ENCODE results near the gene NMU.
A peak's percentile ranks its signal among the peaks of the same experiment; 100 is the strongest.
"Not testable (repeated sequence)": the region's sequence is repeated elsewhere in the genome, so short reads cannot be mapped to it uniquely, and the experiment has no call there.

Gene NMU

GRCh38 chr4:55560096-55560495, 76.0 kb downstream of the NMU start:
- no peak for DNase-seq (ENCODE audit: low read depth)

- DNase-seq (ENCODE audit: low read depth), result peak; percentile 43
Measured at GRCh38 chr4:55554453-55555030, 81.6 kb downstream of the NMU start.

GRCh38 chr4:55553441-55554201, 82.5 kb downstream of the NMU start:
- peak; percentile 83 for DNase-seq (ENCODE audit: low read depth)

- not testable (repeated sequence) for DNase-seq (ENCODE audit: low read depth)
Measured at GRCh38 chr4:55551964-55552363, 84.1 kb downstream of the NMU start.

GRCh38 chr4:55549888-55550287, 86.2 kb downstream of the NMU start:
- DNase-seq (ENCODE audit: low read depth), result peak; percentile 31

- no peak for DNase-seq (ENCODE audit: low read depth)
Measured at GRCh38 chr4:55547918-55548317, 88.2 kb downstream of the NMU start.

- no peak for DNase-seq (ENCODE audit: low read depth)
Measured at GRCh38 chr4:55547466-55547770, 88.7 kb downstream of the NMU start.

GRCh38 chr4:55546756-55547465, 89.2 kb downstream of the NMU start, which contains the start of gene CLOCK:
Gene CLOCK, minus strand, starts transcription at chr4:55546909. Its CDS starts 64,124 bp downstream, at chr4:55482785.
- DNase-seq (ENCODE audit: low read depth), result peak; percentile 72

- no peak for DNase-seq (ENCODE audit: low read depth)
Measured at GRCh38 chr4:55546506-55546755, 89.7 kb downstream of the NMU start.

GRCh38 chr4:55545641-55546505, 90.2 kb downstream of the NMU start:
- DNase-seq (ENCODE audit: low read depth), result peak; percentile 44

Measured in stromal cell of bone marrow (primary cell).